SK-MEL-5 (cell line): Measurements from ENCODE around the gene PLGRKT. TPM values are rescaled to one million over a fixed set of nuclear protein-coding genes. Genes with fewer than 3 reads are reported as not detected.

Source experiments
- small RNA-seq, 2 experiments: library from RNA; depleted of rRNA; stranded (forward); fragments of <200 nt; gene quantifications; one replicate each; pipeline ENCODE3, GENCODE V24; 2014
- total RNA-seq: library from RNA; depleted of rRNA; stranded (reverse); fragments of >200 nt; shearing (Covaris generic); gene quantifications from 2 replicates; pipeline ENCODE4 v1.2.3, GENCODE V29; 2014; rRNA removed

Gene PLGRKT
- total RNA-seq, 1 experiment from 2014 or later, result 38.0 TPM

Small RNAs within 50 kb of the gene (small RNA-seq; reads per million reads assigned to genes)
- gene AL135786.1 (0 reads per million in 2 experiments), gene HMGN2P31 (0 reads per million in 2 experiments)

Other genes with a start within 250 kb of the PLGRKT start
- 0.13 and 0.40 TPM in 2 replicates for gene INSL4, start 206.5 kb downstream of the PLGRKT start, total RNA-seq
- gene RLN2, start 133.2 kb downstream of the PLGRKT start, total RNA-seq, result not detected in 2 replicates
- gene RLN1, start 98.0 kb downstream of the PLGRKT start, total RNA-seq, result not detected in 2 replicates
- 3.4 and 3.8 TPM in 2 replicates for gene CD274, start 12.6 kb upstream of the PLGRKT start, total RNA-seq
- gene PDCD1LG2, start 72.6 kb upstream of the PLGRKT start, total RNA-seq, result not detected in 2 replicates
- 14.7 and 15.2 TPM in 2 replicates for gene RIC1, start 191.2 kb upstream of the PLGRKT start, total RNA-seq